Lower leg skin (tissue), 3 donors: ENCODE data around the gene ATG7.

Experiments
- POLR2A ChIP-seq, 2 donors: fragments of 450-650 bp; IDR thresholded peaks; one replicate each; pipeline ENCODE4 v1.6.1; 2016 to 2017; ENCODE audit warnings: antibody characterized with exemption in 2 of 2, mild to moderate bottlenecking in 1 of 2, moderate library complexity in 1 of 2
- TF ChIP-seq, protein P1 (sequence below), 3 donors: fragments of 450-650 bp; IDR thresholded peaks; one replicate each; pipeline ENCODE4 v1.5.1; 2016; ENCODE audit warnings: antibody characterized with exemption in 3 of 3, mild to moderate bottlenecking in 3 of 3, moderate library complexity in 2 of 3

DNA sequence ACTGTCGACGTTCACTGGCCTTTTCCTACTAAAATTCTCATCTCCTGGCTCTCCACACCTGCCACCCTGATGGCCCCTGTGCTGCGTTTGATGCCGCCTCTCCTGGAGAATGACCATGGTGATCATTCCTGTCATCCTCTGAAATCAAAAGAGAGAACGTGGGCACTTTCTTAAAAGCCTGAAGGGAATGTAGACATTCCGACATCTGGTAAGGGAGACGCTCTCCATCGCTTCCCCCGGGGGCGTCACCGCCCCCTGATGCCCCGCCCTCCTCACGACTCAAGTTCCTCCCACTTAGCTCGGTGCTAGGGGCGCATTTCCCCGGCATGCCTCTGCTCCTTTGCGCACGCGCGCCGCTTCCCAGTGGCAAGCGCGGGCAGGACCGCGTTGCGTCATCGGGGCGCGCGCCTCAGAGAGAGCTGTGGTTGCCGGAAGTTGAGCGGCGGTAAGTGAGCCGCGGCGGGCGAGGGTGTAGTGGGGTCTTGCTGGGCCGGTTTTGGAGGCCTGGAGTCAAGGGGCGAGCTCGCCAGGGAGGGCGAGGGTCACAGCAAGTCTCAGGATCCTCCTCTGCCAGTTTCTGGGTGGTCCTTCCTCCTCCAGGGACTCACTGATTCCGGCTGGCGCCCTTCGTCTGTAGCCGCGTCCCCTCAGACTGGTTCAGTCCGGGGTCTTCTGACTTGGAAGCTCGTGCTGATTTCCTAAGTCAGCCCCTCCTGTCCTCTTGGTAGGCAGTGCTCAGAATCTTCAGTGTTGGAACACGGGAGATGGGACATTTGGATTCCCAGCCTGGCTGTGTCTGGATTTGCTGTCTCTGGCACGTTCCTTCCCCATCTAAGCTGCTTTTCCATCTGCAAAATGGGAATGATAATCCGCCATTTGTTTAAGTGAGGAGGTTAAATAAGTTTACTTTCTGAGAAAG is at the start of gene ATG7:
- peak in 1 of 2 donors; percentile 38 for TF ChIP-seq POLR2A (IDR thresholded peaks at IDR 0.05)
- TF ChIP-seq, protein P1, sequence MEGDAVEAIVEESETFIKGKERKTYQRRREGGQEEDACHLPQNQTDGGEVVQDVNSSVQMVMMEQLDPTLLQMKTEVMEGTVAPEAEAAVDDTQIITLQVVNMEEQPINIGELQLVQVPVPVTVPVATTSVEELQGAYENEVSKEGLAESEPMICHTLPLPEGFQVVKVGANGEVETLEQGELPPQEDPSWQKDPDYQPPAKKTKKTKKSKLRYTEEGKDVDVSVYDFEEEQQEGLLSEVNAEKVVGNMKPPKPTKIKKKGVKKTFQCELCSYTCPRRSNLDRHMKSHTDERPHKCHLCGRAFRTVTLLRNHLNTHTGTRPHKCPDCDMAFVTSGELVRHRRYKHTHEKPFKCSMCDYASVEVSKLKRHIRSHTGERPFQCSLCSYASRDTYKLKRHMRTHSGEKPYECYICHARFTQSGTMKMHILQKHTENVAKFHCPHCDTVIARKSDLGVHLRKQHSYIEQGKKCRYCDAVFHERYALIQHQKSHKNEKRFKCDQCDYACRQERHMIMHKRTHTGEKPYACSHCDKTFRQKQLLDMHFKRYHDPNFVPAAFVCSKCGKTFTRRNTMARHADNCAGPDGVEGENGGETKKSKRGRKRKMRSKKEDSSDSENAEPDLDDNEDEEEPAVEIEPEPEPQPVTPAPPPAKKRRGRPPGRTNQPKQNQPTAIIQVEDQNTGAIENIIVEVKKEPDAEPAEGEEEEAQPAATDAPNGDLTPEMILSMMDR (IDR thresholded peaks at IDR 0.05), result no peak
